Stimulated activated CD8-positive, alpha-beta memory T cell treated with anti-CD3 and anti-CD28 coated beads, Interleukin-4, amount 100 ng/mL, for 48 hours (primary cell): ENCODE results near the gene PAX4.
"Not testable (repeated sequence)": the region's sequence is repeated elsewhere in the genome, so short reads cannot be mapped to it uniquely, and the experiment has no call there.

Experiments used
- DNase-seq: peaks from one replicate; pipeline ENCODE4 v3.0.0-alpha.2; 2020

The PAX4 gene

DNA sequence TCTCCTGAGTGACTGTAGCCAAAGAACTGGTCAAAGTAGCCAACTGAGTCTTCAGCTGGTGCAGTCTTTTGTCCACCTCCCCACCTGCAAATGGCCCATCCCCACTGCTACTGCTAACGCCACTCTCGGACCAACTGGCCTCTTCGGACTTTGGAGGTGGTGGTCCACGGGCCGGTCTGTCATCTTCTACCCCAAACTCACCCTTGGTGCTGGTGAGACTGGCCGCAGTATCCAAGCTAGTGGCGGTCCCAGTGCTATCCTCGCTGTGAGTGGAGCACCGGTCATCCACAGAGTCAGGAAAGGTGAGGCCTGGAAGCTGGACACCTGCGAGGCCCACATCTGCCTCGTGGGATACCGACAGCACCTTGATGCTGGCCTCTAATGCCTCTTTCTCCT is 33.3 kb downstream of the PAX4 start:
- no peak for DNase-seq

GRCh38 chr7:127582361-127582760 is 35.6 kb downstream of the PAX4 start:
- no peak for DNase-seq

DNA sequence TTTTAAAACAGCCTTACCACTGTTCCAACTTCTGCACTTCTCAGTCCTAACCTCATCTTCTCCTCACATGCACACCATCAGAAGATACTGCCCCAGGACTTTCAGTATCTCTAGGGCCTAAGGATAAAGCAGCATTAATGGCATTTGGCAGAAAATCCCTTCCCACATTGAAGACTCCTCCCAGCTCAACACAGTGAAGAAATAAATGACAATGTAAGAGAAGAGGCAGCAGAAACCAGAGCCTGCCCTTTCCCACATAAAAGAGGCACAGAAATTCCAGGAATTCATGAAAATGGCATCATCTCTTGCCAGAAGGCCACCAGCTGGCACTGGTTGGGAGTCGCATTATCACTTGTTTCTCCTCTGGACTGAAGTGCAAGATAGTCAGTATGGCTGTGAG is 36.2 kb downstream of the PAX4 start:
- DNase-seq = no peak

- no peak for DNase-seq
These were observed 37.3 kb downstream of the PAX4 start for GRCh38 chr7:127580612-127581011.

DNA sequence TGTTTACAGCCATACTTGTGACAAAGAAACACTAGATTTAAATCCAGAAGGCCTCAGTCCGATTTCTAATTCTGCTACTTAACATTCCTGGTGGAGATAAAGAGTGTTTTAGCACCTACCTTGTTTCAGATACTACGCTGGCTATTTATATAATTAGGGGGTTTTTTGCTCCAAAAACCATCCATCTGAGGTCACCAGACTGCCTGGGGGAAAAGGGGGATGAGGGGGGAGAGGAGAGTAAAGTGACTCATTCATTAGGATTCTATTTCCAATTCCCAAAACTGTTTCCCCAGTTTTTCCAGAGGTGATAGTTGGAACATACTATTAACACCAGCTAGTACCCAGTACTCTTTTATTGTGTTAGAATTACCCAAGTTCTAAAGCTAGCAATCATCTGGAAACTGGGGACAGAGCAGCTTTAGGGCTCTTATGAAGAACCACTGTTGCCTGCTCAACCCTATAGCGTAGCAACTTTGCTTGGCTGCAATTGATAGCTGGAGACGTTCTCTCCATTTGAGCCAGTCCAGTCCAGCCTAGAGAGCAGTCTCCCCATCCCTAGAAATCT is 39.1 kb downstream of the PAX4 start:
- no peak for DNase-seq

GRCh38 chr7:127578036-127578684 is 39.8 kb downstream of the PAX4 start:
- peak; percentile 37 for DNase-seq

DNA sequence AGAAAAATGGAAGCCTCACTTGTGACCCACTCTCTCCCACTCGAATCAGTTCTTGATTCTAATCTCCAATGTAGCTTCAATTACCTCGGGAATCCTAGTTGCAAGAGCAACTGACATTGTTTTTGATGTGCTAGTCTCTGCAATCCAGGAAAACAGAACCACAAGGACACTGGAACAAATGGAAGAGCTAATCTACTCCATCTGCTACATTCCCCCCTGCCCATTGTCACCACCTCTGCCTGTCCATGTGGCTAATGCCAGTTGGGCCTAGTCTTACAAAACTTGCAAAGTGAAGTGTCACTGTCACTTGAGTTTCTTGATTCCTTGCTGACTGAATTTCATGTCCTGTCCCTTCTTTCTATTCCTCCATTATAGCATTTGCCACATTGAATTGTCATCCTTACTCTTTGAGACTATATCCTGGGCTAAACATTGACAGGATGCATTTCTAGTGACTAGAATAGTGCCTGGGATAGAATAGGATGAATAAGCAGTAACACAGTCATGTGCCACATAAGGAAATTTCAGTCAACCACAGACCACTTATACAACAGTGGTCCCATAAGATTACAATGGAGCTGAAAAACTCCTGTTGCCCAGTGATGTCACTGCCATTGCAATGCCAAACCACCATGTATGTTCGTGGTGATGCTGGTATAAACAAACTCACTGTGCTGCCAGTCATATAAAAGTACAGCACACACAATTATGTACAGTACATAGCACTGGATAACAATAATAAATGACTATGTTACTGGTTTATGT is 46.0 kb downstream of the PAX4 start:
- DNase-seq = no peak

DNA sequence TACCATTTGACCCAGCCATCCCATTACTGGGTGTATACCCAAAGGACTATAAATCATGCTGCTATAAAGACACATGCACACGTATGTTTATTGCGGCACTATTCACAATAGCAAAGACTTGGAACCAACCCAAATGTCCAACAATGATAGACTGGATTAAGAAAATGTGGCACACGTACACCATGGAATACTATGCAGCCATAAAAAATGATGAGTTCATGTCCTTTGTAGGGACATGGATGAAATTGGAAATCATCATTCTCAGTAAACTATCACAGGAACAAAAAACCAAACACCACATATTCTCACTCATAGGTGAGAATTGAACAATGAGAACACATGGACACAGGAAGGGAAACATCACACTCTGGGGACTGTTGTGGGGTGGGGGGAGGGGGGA is 49.9 kb downstream of the PAX4 start:
- not testable (repeated sequence) for DNase-seq

GRCh38 chr7:127566242-127566641 is 51.7 kb downstream of the PAX4 start:
- no peak for DNase-seq
